ENCODE measurements around the gene AFMID.
"Not testable (repeated sequence)": the region's sequence is repeated elsewhere in the genome, so short reads cannot be mapped to it uniquely, and the experiment has no call there.

Gene AFMID

DNA sequence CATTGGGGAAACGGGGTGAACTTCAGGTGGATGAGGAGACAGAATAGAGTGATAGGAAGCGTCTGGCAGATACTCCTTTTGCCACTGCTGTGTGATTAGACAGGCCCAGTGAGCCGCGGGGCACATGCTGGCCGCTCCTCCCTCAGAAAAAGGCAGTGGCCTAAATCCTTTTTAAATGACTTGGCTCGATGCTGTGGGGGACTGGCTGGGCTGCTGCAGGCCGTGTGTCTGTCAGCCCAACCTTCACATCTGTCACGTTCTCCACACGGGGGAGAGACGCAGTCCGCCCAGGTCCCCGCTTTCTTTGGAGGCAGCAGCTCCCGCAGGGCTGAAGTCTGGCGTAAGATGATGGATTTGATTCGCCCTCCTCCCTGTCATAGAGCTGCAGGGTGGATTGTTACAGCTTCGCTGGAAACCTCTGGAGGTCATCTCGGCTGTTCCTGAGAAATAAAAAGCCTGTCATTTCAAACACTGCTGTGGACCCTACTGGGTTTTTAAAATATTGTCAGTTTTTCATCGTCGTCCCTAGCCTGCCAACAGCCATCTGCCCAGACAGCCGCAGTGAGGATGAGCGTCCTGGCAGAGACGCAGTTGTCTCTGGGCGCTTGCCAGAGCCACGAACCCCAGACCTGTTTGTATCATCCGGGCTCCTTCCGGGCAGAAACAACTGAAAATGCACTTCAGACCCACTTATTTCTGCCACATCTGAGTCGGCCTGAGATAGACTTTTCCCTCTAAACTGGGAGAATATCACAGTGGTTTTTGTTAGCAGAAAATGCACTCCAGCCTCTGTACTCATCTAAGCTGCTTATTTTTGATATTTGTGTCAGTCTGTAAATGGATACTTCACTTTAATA lies 37.3 kb downstream of the AFMID start:
- DNase-seq: no peak

DNA sequence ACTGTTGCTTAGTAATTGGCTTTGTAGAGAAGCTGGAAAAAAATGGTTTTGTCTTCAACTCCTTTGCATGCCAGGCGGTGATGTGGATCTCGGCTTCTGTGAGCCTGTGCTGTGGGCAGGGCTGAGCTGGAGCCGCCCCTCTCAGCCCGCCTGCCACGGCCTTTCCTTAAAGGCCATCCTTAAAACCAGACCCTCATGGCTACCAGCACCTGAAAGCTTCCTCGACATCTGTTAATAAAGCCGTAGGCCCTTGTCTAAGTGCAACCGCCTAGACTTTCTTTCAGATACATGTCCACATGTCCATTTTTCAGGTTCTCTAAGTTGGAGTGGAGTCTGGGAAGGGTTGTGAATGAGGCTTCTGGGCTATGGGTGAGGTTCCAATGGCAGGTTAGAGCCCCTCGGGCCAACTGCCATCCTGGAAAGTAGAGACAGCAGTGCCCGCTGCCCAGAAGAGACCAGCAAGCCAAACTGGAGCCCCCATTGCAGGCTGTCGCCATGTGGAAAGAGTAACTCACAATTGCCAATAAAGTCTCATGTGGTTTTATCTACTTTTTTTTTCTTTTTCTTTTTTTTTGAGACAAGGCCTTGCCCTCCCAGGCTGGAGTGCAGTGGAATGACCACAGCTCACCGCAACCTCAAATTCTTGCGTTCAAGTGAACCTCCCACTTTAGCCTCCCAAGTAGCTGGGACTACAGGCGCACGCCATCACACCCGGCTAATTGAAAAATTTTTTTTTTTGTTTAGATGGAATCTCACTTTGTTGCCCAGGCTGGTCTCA lies 38.1 kb downstream of the AFMID start:
- DNase-seq: no peak

DNA sequence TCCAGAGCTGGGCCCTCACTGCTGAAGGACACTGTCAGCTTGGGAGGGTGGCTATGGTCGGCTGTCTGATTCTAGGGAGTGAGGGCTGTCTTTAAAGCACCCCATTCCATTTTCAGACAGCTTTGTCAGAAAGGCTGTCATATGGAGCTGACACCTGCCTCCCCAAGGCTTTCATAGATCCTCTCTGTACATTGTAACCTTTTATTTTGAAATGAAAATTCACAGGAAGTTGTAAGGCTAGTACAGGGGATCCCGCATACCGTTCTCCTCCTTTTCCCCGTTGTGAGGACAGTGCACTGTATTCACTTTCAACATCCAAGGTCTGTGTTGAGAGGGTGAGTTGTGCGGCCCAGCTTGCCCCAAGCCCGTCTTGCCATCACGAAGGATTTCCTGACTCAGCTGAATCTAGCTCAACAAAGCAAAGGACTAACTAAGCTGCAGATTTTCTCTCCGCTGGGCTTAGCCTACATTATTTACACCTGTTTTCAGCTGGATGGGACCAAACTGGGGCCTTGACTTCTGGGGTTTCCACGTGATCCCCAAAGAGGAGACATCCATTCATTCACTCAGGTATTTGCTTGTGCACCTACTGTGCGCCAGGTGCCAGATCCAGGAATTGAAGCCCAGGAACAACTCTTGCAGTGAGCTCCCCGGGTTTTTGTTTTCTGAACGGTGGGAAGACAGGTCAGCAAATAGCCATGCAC lies 39.0 kb downstream of the AFMID start:
- no peak for DNase-seq

DNA sequence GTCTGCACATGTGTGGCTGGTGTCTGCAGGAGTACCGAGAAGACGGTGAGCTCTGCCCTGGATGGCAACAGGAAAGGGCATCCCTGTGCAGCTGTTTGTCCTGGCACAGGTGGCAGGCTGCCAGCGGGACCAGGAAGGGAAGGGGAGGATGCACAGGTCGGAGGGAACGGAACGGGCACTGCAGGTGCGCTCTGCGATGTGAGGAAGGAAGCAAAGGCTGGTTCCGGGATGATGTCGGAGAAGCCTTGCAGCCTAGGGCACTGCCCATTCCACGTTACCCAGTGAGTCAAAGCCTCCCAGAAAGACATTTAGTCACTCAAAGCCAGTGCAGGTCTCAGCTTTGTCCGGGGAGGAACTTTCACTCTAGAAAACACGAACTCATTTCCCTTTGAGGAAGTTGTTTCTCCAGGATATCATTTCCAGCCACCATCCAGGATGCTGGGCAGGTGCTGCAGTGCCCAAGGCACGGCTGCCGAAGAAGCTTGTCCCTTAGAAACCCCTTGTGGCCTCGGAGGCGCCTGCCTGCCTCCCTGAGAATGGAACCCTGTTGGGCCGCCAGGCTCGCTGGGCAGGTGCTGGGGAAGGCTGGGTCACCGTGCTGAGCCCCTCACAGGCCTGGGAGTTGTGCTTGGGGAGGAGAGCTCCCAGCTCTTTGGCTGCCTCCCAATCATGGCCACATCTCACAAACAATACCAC lies 39.7 kb downstream of the AFMID start:
- DNase-seq: no peak

DNA sequence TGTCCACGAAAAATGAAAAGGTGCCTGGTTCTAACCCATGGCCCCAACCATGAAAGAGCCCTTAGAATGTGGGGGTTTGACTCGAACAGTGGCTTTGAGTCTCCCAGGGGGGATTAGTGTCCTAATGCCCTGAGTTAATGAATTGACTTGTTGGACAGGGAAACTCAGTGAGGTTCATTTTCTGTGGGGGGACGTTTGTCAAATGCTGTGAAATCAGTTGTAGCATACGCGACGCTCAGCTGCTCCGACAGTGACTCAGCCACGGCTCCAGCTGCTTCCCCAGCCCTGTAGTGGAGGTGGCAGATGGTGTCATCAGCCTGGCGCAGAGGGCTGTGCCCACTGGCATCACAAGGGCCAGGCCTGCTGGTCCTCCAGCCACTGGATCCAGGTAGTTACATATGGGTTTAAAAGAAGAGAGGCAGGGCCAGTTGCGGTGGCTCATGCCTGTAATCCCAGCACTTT lies 40.3 kb downstream of the AFMID start:
- DNase-seq: no peak

DNA sequence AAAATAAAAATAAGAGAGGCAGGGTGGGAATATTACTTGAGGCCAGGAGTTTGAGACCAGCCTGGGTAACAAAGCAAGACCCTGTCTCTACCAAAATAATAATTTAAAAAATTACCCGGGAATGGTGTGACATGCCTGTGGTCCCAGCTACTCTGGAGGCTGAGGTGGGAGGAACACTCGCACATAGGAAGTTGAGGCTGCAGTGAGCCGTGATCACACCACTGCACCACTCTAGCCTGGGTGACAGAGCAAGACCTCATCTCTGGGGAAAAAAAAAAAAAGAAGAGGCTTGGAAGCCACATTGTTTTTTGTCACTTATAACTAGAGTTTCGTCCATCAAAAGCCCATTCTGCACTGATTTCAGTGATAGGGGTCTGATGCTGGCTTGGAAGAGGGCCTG lies 41.0 kb downstream of the AFMID start:
- DNase-seq: no peak

DNA sequence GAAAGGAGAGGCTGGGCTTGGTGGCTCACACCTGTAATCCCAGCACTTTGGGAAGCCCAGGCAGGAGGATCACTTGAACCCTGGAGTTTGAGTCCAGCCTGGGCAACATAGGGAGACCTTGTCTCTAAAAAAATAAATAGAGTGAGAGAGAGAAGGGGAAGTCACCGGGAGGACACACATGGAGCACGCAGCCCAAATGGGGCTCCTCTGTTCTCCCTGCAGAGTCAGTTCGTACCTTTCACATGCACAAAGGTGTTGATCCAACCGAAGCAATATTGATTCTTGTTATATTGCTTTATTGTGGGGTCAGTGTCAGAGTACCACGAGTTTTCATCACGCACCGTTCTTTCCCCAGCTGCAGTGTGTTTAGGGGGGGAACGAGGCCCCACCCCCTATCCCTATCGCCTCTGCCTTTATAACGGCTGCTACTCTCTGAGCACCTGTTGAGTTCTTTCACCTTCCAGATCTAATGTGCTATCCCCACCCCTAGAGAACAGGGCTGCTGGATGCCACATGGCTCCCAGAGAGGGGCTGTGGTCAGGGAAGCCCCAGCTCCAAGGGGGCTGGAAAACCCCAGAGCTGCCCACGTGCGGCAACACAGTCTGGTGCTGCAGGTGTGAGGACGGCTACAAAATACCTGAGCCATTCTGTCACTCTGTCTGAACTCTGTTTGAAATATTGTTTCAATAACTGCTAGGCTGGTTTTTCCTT lies 43.2 kb downstream of the AFMID start:
- no peak for DNase-seq

DNA sequence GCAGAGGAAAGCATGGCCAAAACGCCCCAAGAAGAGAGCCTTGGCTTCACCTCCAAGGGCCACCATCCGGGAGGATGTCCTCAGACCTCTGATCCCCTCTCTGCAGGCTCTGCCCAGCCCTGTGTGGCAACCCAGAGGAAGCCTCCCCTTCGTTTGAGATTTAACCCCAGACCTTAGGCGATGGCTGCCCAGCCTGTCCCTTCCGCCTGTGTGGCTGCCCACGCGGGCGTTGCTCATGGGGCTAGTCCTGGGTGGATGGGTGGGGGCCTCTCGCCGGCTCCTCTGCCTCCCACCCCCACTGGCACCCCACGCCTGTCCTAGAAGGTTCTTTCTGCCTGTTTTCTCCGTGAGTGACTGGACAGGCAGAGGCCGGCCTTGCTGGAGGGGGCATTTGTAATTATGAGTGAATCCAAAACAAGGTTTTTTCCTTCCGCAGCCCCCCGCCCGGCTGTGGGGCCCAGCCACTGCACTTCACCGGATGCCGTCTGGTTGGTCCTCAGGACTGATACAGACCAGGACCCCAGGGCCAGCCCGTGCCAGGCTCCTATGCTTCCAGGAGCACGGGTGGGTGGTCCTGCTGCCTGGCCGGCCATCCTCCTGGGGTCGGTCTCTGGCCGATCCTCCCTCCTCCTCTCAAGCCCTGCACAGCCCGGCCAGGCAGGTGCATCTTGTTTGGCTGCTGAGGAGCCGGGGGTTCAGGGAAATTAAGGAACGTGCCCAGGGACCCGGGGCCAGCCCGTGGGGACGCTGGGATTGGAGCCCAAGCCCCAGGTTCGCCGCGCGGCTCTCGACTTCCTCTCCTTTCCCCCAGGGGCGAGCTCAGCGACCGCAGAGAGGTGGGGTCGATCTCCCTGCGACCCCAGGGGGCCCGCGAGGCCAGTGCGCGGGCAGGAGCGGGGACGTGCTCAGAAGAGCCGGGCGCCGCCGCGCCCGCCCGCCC lies 44.1 kb downstream of the AFMID start, which contains the start of gene TMEM235:
Gene TMEM235, plus strand, starts transcription at position 636 of the 940 bp plus-strand sequence. CDS start 393 bp downstream, outside the sequence.
- no peak for DNase-seq

DNA sequence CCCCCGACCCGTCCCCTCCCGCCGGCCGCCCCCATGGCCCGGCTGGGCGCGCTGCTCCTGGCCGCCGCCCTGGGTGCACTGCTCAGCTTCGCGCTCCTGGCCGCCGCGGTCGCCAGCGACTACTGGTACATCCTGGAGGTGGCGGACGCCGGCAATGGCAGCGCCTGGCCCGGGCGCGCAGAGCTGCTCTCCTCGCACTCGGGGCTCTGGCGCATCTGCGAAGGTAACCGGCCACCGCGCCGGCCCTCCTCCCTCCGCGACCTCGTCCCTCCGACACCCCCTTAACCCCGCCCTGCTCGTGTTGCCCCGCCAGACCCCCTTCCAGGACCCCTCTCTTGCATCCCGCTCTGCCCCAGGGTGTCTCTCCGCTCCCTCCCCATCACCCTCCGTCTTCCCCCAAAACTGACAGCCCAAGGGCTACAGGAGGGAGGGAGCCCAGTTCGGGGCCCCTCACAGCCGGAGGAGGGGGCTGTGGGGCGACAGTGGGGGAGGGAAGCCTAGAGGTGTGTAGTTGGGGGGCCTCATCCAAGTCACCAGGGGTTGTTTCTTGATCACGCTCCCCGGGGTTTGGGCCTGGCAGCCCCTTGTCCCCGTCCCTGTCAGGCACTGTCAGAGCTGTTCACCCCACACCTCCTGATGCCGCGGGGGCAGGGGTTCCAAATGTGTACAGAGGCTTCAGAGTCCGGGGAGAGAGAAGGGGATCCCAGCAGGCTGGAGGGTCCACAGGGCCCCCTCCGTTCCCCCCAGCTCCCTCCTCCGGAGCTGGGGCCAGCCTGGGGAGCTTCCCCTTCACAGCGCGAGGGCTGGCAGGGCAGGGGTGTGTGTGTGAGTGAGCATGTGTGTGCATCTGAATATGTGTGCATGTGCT lies 45.1 kb downstream of the AFMID start:
- DNase-seq: no peak

DNA sequence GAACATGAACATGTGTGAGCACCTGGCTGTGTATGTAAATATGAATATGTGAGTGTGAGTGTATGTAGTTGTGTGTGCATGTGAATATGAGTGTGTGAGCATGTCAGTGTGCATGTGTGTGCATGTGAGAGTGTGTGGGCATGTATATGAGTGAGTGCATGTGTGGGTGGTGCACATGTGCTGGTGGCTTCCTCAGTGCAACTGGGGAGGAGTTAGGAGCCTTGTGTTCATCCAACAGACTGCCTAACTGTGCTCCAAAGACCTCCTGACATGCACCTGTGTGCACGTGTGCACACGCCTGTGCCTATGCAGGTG lies 45.7 kb downstream of the AFMID start:
- DNase-seq: no peak

DNA sequence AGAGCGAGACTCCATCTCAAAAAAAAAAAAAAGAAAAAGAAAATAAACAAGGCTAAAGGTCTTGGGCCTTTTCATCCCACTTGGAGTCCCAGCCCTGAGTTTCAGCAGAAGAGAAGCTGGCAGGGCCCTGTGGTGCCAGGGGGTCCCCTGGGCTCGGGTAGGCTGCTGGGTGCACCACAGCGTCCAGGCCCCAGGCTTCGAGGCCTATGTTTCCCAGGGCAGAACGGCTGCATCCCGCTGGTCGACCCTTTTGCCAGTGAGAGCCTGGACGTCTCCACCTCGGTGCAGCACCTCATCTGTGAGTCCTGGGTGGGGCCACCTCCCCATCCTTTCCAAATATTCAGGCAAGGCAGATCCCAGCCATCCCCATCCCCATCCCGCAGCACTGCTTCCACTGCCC lies 46.5 kb downstream of the AFMID start:
- no peak for DNase-seq

DNA sequence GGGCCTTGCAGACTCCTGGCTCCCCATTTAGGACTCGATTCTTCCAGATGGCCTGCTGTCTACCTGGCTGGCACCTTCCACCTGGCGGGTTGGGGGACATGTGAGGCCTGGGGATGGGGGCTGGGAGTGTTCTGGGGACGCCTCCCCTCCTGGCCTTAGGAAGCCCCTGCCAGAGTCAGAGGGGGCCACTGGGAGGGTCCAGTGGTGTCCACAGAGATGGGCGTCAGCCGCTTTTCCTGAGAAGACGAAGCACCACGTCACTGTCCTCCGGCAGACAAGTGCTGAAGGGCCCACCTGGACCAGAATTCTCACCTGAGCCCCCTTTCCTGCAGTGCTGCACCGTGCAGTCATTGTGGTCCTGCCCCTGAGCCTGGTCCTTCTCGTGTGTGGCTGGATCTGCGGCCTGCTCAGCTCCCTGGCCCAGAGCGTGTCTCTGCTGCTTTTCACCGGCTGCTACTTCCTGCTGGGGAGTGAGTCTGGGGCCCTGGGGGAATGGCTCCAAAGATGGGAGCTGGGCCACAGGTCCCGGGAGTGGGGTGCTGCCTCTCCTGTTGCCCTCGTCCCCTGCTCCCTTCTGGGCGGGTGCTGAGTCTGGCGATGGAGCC lies 47.2 kb downstream of the AFMID start:
- DNase-seq: no peak

DNA sequence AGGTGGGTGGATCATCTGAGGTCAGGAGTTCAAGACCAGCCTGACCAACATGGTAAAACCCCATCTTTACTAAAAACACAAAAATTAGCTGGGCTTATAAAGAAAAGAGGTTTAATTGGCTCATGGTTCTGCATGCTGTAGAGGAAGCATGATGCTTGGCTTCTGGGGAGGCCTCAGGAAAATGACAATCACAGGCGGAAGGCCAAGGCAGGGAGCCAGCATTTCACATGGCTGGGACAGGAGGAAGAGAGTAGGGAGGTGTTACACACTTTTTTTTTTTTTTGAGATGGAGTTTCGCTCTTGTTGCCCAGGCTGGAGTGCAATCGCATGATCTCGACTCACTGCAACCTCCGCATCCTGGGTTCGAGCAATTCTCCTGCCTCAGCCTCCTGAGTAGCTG lies 47.9 kb downstream of the AFMID start:
- DNase-seq: not testable (repeated sequence)

DNA sequence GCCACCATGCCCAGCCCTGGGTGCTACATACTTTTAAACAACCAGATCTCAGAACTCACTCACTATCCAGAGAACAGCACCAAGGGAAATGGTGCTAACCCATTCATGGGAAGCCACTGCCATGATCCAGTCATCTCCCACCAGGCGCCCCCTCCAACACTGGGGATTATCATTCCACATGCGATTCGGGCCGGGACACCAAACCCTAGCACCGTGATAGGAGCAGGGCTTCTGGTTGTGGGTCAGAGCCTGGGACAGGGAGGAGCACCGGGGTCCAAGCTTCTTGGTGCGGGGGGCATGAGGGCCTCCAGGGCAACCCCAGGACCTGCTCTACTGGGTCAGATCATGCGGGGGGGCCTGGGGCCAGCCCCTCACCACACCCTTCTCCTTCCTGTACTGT lies 48.7 kb downstream of the AFMID start:
- no peak for DNase-seq

DNA sequence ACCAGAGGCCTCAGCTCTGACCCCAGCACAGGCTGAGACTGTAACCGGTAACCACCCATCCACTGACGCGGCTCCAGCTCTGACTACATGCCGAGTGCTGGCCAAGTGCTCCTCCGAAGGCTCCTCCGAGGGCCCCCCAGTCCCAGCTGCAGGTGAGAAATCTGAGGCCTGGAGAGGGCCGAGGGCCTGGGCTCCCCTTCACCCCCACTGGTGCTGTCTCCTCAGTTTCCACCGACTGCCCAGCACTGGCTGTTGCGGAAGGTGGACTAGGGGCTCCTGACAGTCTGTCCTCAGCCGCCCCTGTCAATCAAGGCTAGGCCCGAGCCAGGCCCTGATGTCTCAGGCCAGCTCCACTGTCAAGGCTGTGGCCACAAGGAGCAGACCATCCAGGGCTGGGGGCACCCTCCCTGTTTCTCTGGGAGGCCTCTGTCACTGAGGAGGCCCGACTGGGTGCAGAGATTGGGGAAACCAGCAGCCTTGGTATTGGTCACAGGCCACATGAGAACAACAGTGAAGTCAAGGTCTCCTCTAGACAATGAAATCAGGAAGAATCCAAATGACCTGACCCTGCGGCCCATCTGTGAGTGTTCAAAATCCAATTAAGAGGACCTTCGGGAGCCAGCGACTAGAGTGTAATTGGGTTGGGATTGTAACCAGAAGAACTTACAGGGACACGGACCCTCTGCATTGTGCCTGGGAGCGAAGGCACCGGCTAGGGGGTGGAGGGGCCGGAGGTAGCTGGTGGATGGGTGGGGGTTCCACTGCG lies 49.4 kb downstream of the AFMID start:
- no peak for DNase-seq

DNA sequence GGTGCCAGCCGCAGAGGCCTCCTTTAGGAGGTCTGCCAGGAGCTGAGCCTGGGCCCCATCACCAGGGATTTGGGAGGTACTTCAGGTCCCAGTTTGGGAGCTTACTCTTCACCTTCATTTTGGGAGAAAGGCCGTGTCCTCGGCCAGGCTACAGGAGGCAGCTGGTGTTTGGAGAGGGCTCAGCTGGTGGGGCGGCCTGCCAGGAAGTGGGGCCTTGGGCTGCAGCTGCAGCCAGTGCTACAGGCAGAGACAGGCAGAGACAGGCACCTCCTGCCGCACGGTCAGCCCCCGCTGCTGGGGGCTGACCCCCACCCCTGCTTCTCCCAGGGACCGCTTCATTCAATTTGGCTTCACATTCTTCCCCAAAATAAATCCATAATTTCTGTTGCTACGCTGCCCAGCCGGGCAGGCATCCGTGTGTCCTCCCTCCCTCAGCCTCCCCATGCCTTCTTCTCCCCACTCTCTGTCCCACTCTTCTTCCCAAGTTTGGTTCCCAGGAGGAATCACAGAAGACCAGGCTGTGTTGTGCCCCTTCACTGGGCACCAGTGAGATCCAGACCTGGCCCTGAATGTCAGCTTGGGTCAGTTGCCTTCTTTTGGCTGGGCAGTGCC lies 50.3 kb downstream of the AFMID start:
- no peak for DNase-seq

DNA sequence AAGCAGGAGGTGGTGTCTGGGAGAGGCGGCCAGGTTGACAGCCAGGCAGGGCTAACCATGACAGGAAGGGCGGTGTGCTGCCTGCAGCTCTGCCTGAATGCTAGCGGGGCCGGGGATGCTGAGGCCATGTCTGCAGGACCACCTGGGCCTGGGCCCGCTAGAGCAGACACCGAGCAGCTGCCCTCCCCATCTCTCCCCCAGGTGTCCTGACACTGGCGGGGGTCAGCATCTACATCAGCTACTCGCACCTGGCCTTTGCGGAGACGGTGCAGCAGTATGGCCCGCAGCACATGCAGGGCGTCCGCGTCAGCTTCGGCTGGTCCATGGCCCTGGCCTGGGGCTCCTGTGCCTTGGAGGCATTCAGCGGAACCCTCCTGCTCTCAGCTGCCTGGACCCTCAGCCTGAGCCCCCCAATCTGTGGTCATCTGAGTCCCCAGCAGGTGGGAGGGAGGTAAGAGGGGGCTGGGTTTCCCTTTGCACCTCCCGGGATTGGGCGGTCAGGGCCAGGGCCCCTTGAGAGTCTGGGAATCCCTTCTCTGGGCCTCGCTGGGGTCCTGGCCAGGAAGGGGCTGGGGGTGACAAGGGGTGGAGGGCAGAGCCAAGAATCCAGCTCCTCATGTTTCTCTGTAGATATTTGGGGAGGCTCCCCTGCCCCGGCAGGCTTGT lies 51.8 kb downstream of the AFMID start:
- DNase-seq: no peak

DNA sequence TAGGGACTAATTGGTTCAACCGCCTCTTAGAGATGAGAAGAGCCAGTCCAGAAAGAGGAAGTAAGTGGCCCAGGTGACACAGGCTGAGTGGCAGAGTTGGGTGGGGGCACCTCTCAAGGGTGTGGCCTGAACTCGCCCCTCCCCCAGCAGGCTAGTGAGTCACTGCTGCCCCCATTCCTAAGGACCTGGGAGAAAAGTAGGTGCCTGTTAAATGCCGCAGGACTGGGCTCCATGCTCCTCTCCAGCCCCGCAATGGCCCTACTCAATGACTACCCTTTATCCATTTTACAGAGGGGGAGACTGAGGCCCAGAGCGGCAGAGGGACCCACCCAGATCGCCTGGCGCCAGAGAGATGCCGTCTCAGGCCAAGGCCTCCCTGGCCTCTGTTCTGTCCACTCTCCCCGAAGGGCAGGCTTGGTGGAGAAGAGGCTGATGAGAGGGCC lies 52.3 kb downstream of the AFMID start:
- DNase-seq: no peak

All from NCI-H1436 treated with DMSO at 0.1 percent for 48 hours (cell line).